H1 (cell line): ENCODE measurements around the gene RANBP6. TPM values are rescaled to one million over a fixed set of nuclear protein-coding genes. Genes with fewer than 3 reads are reported as not detected.

Experiments used
- CTCF ChIA-PET: fragments of 300-600 bp; sonication (Branson Sonifier 250); formaldehyde crosslinking; loops from one replicate; lab custom pipeline; 2021; ENCODE audit not compliant: partially characterized antibody; lab: Charles Lee
- POLR2A ChIA-PET: fragments of 300-600 bp; sonication (Branson Sonifier 250); formaldehyde crosslinking; loops from one replicate; lab custom pipeline; 2021; ENCODE audit warnings: inconsistent platforms; ENCODE audit not compliant: partially characterized antibody; lab: Charles Lee
- DNase-seq, 2 experiments: peaks; one replicate each; pipeline versions ENCODE4 v3.0.0 to v3.0.0-alpha.2; 2010 to 2022; ENCODE audit warnings: low spot score in 2 of 2, low read depth in 1 of 2, mixed read lengths in 1 of 2
- FAIRE-seq: peaks from 2 replicates; lab custom pipeline; 2011; peaks lifted over from hg19 to GRCh38; lab: Jason Lieb, UNC
- H2AFZ ChIP-seq: 2 replicates; pipeline ENCODE4 v1.8.1; 2012; ENCODE audit warnings: low read length, inconsistent platforms
- H2AK5ac ChIP-seq: 2 replicates; pipeline ENCODE4 v1.6.1; 2013; ENCODE audit warnings: low read depth, low read length
- H2BK120ac ChIP-seq: replicated peaks from 2 replicates; pipeline ENCODE3; 2013; ENCODE audit warnings: low read depth, low read length, inconsistent platforms
- H2BK12ac ChIP-seq: 2 replicates; pipeline ENCODE4 v1.6.1; 2013; ENCODE audit warnings: low read depth, low read length
- H2BK15ac ChIP-seq: 2 replicates; pipeline ENCODE4 v1.6.1; 2013; ENCODE audit warnings: low read length
- H2BK20ac ChIP-seq: 2 replicates; pipeline ENCODE4 v1.6.1; 2013; ENCODE audit warnings: low read length
- H2BK5ac ChIP-seq: 2 replicates; pipeline ENCODE4 v1.6.1; 2013; ENCODE audit warnings: low read depth, low read length
- H3K14ac ChIP-seq: 2 replicates; pipeline ENCODE4 v1.6.1; 2013; ENCODE audit warnings: inconsistent platforms; ENCODE audit not compliant: insufficient read length
- H3K18ac ChIP-seq: 2 replicates; pipeline ENCODE4 v1.6.1; 2013; ENCODE audit warnings: low read length; ENCODE audit errors: extremely low read depth
- H3K23ac ChIP-seq: 2 replicates; pipeline ENCODE4 v1.6.1; 2013; ENCODE audit warnings: inconsistent platforms; ENCODE audit not compliant: insufficient read length
- H3K23me2 ChIP-seq: 2 replicates; pipeline ENCODE4 v1.6.1; 2013; ENCODE audit warnings: low read depth, low read length
- H3K27ac ChIP-seq: 2 replicates; pipeline ENCODE4 v1.6.1; 2011; ENCODE audit warnings: low read depth, low read length, inconsistent platforms
- H3K27me3 ChIP-seq, 4 experiments: replicated peaks in 1 of 4; 1 replicate in 1 of 4; 2 replicates in 3 of 4; pipeline versions ENCODE4 v1.6.1 to v1.8.1; 2011 to 2013; ENCODE audit warnings: low read length in 3 of 4, mild to moderate bottlenecking in 3 of 4, inconsistent platforms in 2 of 4, mixed read lengths in 2 of 4, moderate library complexity in 1 of 4; ENCODE audit not compliant: control insufficient read depth in 3 of 4, insufficient read depth in 3 of 4; ENCODE audit errors: extremely low read depth in 1 of 4
- H3K36me3 ChIP-seq, 4 experiments: 2 replicates each; pipeline versions ENCODE4 v1.6.1 to v1.8.1; 2011 to 2013; ENCODE audit warnings: mild to moderate bottlenecking in 4 of 4, low read length in 3 of 4, moderate library complexity in 2 of 4, control low read depth in 1 of 4, inconsistent platforms in 1 of 4; ENCODE audit not compliant: insufficient read depth in 4 of 4, control insufficient read depth in 2 of 4
- H3K4ac ChIP-seq: replicated peaks from 2 replicates; pipeline ENCODE3; 2013; ENCODE audit warnings: low read length, low read depth, mixed read lengths, inconsistent platforms; ENCODE audit not compliant: insufficient read length
- H3K4me1 ChIP-seq, 4 experiments: replicated peaks in 1 of 4; 1 replicate in 1 of 4; 2 replicates in 3 of 4; pipeline versions ENCODE4 v1.6.1 to v1.8.1; 2011 to 2013; ENCODE audit warnings: low read length in 3 of 4, inconsistent platforms in 2 of 4, mixed read lengths in 1 of 4; ENCODE audit not compliant: insufficient read depth in 4 of 4, control insufficient read depth in 3 of 4
- H3K4me2 ChIP-seq, 2 experiments: 2 replicates each; pipeline versions ENCODE4 v1.6.1 to v1.8.1; 2011 to 2013; ENCODE audit warnings: low read depth in 2 of 2, low read length in 2 of 2, control low read depth in 1 of 2, inconsistent platforms in 1 of 2, mild to moderate bottlenecking in 1 of 2; ENCODE audit not compliant: insufficient read depth in 1 of 2
- H3K4me3 ChIP-seq, 4 experiments: fragments of 200-600, 300-600 bp in 1 of 4; sonication (generic), shearing (Covaris generic), sonication (Bioruptor Twin) in 1 of 4; 2 replicates each; pipeline versions ENCODE4 v1.5.1 to v1.8.1; 2011 to 2016; ENCODE audit warnings: low read length in 4 of 4, low read depth in 3 of 4, control low read depth in 2 of 4, inconsistent platforms in 2 of 4, mild to moderate bottlenecking in 2 of 4, mixed read lengths in 1 of 4, moderate library complexity in 1 of 4; ENCODE audit not compliant: insufficient read depth in 2 of 4; ENCODE audit errors: extremely low read depth in 1 of 4
- H3K56ac ChIP-seq: replicated peaks from 2 replicates; pipeline ENCODE3; 2013; ENCODE audit warnings: low read depth, mild to moderate bottlenecking, mixed read lengths, low read length, inconsistent platforms; ENCODE audit not compliant: insufficient read length
- H3K79me1 ChIP-seq: 2 replicates; pipeline ENCODE4 v1.6.1; 2013; ENCODE audit warnings: low read depth, low read length, control low read depth
- H3K79me2 ChIP-seq, 2 experiments: 2 replicates each; pipeline versions ENCODE4 v1.6.1 to v1.8.1; 2012 to 2013; ENCODE audit warnings: low read length in 2 of 2, mild to moderate bottlenecking in 2 of 2, inconsistent platforms in 1 of 2; ENCODE audit not compliant: insufficient read depth in 2 of 2, control insufficient read depth in 1 of 2
- H3K9ac ChIP-seq, 4 experiments: replicated peaks in 1 of 4; 1 replicate in 1 of 4; 2 replicates in 3 of 4; pipeline versions ENCODE4 v1.6.1 to v1.8.1; 2011 to 2013; ENCODE audit warnings: low read depth in 3 of 4, low read length in 3 of 4, control low read depth in 2 of 4, mild to moderate bottlenecking in 2 of 4, moderate library complexity in 2 of 4, inconsistent platforms in 1 of 4; ENCODE audit errors: extremely low read depth in 1 of 4
- H3K9me3 ChIP-seq, 2 experiments: 2 replicates each; pipeline versions ENCODE4 v1.6.1 to v1.8.1; 2012 to 2013; ENCODE audit warnings: mild to moderate bottlenecking in 2 of 2, moderate library complexity in 2 of 2, control low read depth in 1 of 2, inconsistent platforms in 1 of 2, low read depth in 1 of 2, low read length in 1 of 2, mixed read lengths in 1 of 2; ENCODE audit not compliant: insufficient read depth in 2 of 2
- H4K20me1 ChIP-seq, 2 experiments: replicated peaks in 1 of 2; 2 replicates each; pipeline versions ENCODE3 to v1.8.1; 2011 to 2013; ENCODE audit warnings: inconsistent platforms in 2 of 2, low read length in 2 of 2, mild to moderate bottlenecking in 1 of 2; ENCODE audit not compliant: insufficient read depth in 2 of 2, control insufficient read depth in 1 of 2
- H4K5ac ChIP-seq: 2 replicates; pipeline ENCODE4 v1.6.1; 2013; ENCODE audit warnings: low read length, low read depth, mixed read lengths, inconsistent platforms; ENCODE audit not compliant: insufficient read length
- H4K8ac ChIP-seq: 2 replicates; pipeline ENCODE4 v1.8.0; 2013; ENCODE audit warnings: mild to moderate bottlenecking, moderate library complexity, low read length, inconsistent platforms; ENCODE audit not compliant: insufficient read depth; ENCODE audit errors: extremely low read depth
- H4K91ac ChIP-seq: replicated peaks from 2 replicates; pipeline ENCODE3; 2013; ENCODE audit warnings: low read length, mixed read lengths, inconsistent platforms; ENCODE audit not compliant: insufficient read length
- CBX8 ChIP-seq: fragments of 300-800, 300-1000 bp; sonication (generic); IDR thresholded peaks from 2 replicates; pipeline ENCODE4 v1.7.1; 2016; ENCODE audit warnings: low read depth, low read length, borderline replicate concordance
- CREB1 ChIP-seq: IDR thresholded peaks from 2 replicates; pipeline ENCODE4 v1.6.1; 2012; ENCODE audit warnings: inconsistent platforms
- KDM4A ChIP-seq: IDR thresholded peaks from one replicate; pipeline ENCODE4 v1.7.1; 2012; ENCODE audit warnings: low read depth, mild to moderate bottlenecking, moderate library complexity, low read length, inconsistent platforms; ENCODE audit not compliant: severe bottlenecking
- KDM5A ChIP-seq: fragments of 200-600 bp; IDR thresholded peaks from 2 replicates; pipeline ENCODE4 v1.7.1; 2012; ENCODE audit warnings: mild to moderate bottlenecking, low read length, inconsistent platforms, mixed read lengths
- MAX ChIP-seq: IDR thresholded peaks from 2 replicates; pipeline ENCODE4 v1.6.1; 2012; ENCODE audit warnings: inconsistent platforms
- NANOG ChIP-seq: IDR thresholded peaks from 2 replicates; pipeline ENCODE4 v1.6.1; 2011; ENCODE audit warnings: low read length, low read depth, mild to moderate bottlenecking, inconsistent platforms; ENCODE audit not compliant: insufficient read depth, poor library complexity, severe bottlenecking
- PHF8 ChIP-seq: fragments of 200-600 bp; sonication (generic); conservative IDR thresholded peaks from 2 replicates; pipeline ENCODE4 v1.7.1; 2012; ENCODE audit warnings: low read depth, mild to moderate bottlenecking, inconsistent platforms, low read length, moderate library complexity
- POLR2AphosphoS5 ChIP-seq: IDR thresholded peaks from 2 replicates; pipeline ENCODE4 v1.6.1; 2011; ENCODE audit warnings: low read depth, low read length
- RAD21 ChIP-seq, 2 experiments: IDR thresholded peaks in 1 of 2; conservative IDR thresholded peaks in 1 of 2; 2 replicates each; pipeline ENCODE4 v1.6.1; 2011; ENCODE audit warnings: low read depth in 2 of 2, low read length in 2 of 2, improper control_type of control experiment in 1 of 2, inconsistent platforms in 1 of 2, mild to moderate bottlenecking in 1 of 2, moderate library complexity in 1 of 2
- RBBP5 ChIP-seq: IDR thresholded peaks from 2 replicates; pipeline ENCODE4 v1.7.1; 2012; ENCODE audit warnings: low read depth, mild to moderate bottlenecking, inconsistent platforms, low read length, moderate library complexity, borderline replicate concordance
- WGBS, 2 experiments: shearing (Covaris generic) in 1 of 2; methylation state at CpG; one replicate each; pipeline versions ENCODE4 v1.1.6 to v1.1.7; 2013 to 2015; ENCODE audit warnings: low lambda C conversion rate in 2 of 2, mixed read lengths in 2 of 2, inconsistent platforms in 1 of 2, low coverage in 1 of 2, missing lambda C conversion rate in 1 of 2; ENCODE audit not compliant: insufficient replicate concordance in 2 of 2, insufficient coverage in 1 of 2, insufficient read length in 1 of 2; ENCODE audit errors: extremely low coverage in 1 of 2, missing lambda C conversion rate in 1 of 2; 5-methylcytosine and 5-hydroxymethylcytosine counted together
- polyA plus RNA-seq, 7 experiments: library from polyadenylated mRNA; depleted of rRNA in 3 of 7; stranded (reverse) in 5 of 7; unstranded in 2 of 7; fragments of >200 nt in 5 of 7; fragments of 200-250 nt in 2 of 7; gene quantifications; 1 replicate in 5 of 7; 2 replicates in 1 of 7; 4 replicates in 1 of 7; pipeline versions ENCODE4 v1.2.1 to v1.2.3, GENCODE V29; 2011 to 2013; ENCODE audit warnings: missing spikeins in 2 of 7, mixed read lengths in 2 of 7
- total RNA-seq: library from RNA; stranded (reverse); fragmentation: NEBNext Ultra II Directional; extraction: Animal tissue kit (Norgen Biotek cat#: 25700); gene quantifications from 2 replicates; pipeline ENCODE4 v1.2.1, GENCODE V29; 2021

The RANBP6 gene
- total and polyA plus RNA-seq, 2 of the 8 experiments (the other 6 are each of a cell fraction or from before 2014, with no cell fraction given) = 5.7 to 18.8 TPM

GRCh38 chr9:6007770-6008168 lies 7.7 kb downstream of the RANBP6 start:
- no peak overlapping the region for H2BK5ac ChIP-seq
- H3K18ac ChIP-seq = no peak overlapping the region
- TF ChIP-seq KDM4A (peak; percentile 53), CBX8 (no peak), KDM5A (no peak; the same call in 1 of the 2 replicates), RBBP5 (peak; percentile 64; the same call in 1 of the 2 replicates), CREB1 (0 out of 2 replicates have a peak, but pooled peaks have one; percentile 5), MAX (peak; percentile 23; the same call in 1 of the 2 replicates), PHF8 (peak; percentile 41; the same call in 1 of the 2 replicates), POLR2AphosphoS5 (peak; percentile 44; the same call in 1 of the 2 replicates), RAD21 (IDR thresholded peaks at IDR 0.05 in 1 of 2, conservative IDR thresholded peaks at IDR 0.05 in 1 of 2; ENCODE audit: low read depth in 2 of 2, low read length in 2 of 2) (no peak; a peak in 1 of 4 replicates), NANOG (no peak)
- 0% methylated on average over 14 of the region's 54 CpGs; no CpG with 5 or more reads in 1 of the 2 experiments for WGBS, 2 experiments
- H3K4me1 ChIP-seq = no peaks in the 10 kb centered on the region
- H3K27ac ChIP-seq = peak overlapping the region; percentile 66; the same call in 1 of the 2 replicates
- DNase-seq (peak in 1 of 2 experiments; percentile 85), FAIRE-seq (no peak)
- no peak overlapping the region for H4K91ac ChIP-seq
- H2AK5ac ChIP-seq = no peak overlapping the region
- peaks cover 0 to 3% of the 10 kb centered on the region in 2 experiments for H4K20me1 ChIP-seq
- H2BK120ac ChIP-seq = no peak overlapping the region
- H3K4ac ChIP-seq = no peak overlapping the region
- H2AFZ ChIP-seq = no peak overlapping the region
- H3K23ac ChIP-seq = no peak overlapping the region
- H3K9me3 ChIP-seq = no peaks in the 10 kb centered on the region
- H4K5ac ChIP-seq = no peak overlapping the region
- no peak overlapping the region for H2BK20ac ChIP-seq
- no peak overlapping the region for H2BK12ac ChIP-seq
- POLR2A ChIA-PET = interaction anchor here (0.6 to 3.4 kb wide), 13 partner anchors 8 to 406 kb away, joined by 3 to 19 read pairs (median 4); partner anchors contain the start of genes ERMP1, RANBP6 and UHRF2
- peaks cover 7% of the 10 kb centered on the region; the same call in 1 of the 2 replicates for H3K23me2 ChIP-seq
- peak overlapping the region; percentile 93 to 97 for H3K4me2 ChIP-seq
- CTCF ChIA-PET = interaction anchor here (0.6 to 2.7 kb wide), 3 partner anchors 16 to 529 kb away, joined by 3 to 5 read pairs (median 3); no protein-coding TSS in a partner anchor
- no peak overlapping the region for H3K56ac ChIP-seq
- H3K9ac ChIP-seq = peak overlapping the region; percentile 39 to 71 (median 52); a peak in 5 of 7 replicates
- H3K79me1 ChIP-seq = peaks cover 2% of the 10 kb centered on the region; the same call in 1 of the 2 replicates
- H4K8ac ChIP-seq = peak overlapping the region; percentile 39; the same call in 1 of the 2 replicates
- peaks cover 0 to 58% of the 10 kb centered on the region in 2 experiments; a peak in 2 of 4 replicates for H3K79me2 ChIP-seq
- H3K27me3 ChIP-seq = no peaks in the 10 kb centered on the region
- peaks cover 2 to 8% (median 5%) of the 10 kb centered on the region in 4 experiments; a peak in 4 of 8 replicates for H3K36me3 ChIP-seq
- no peak overlapping the region for H3K14ac ChIP-seq
- H3K4me3 ChIP-seq = peak overlapping the region; percentile 59 to 83 (median 80)
- no peak overlapping the region for H2BK15ac ChIP-seq
